ENCODE results near the gene PHACTR3.
"Not testable (repeated sequence)": the region's sequence is repeated elsewhere in the genome, so short reads cannot be mapped to it uniquely, and the experiment has no call there.

Gene PHACTR3

GRCh38 chr20:59832406-59833363, 228.3 kb downstream of the PHACTR3 start:
- no peak for DNase-seq

DNA sequence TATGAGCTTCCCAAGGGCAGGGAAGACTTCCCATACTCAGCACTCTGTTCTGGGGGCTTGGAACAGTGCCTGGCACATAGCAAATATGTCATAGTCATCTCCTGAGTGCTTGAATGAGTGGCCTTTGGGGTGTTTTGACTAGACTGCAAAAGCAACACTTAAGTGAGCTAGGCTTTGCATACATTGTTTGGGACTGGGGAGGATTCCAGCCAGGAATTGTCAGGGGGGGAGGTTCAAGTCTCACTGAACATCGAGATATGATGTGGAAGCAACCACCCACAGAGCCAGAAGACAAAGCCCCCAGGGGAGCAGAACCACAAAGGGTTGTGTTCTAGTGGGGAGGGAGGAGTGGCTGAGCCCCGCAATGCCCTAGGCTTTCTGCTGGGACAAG, 230.7 kb downstream of the PHACTR3 start:
- DNase-seq = no peak

- DNase-seq = no peak
Observed at GRCh38 chr20:59835448-59836395, 231.4 kb downstream of the PHACTR3 start.

- DNase-seq = no peak
Observed at GRCh38 chr20:59836767-59837166, 232.4 kb downstream of the PHACTR3 start.

DNA sequence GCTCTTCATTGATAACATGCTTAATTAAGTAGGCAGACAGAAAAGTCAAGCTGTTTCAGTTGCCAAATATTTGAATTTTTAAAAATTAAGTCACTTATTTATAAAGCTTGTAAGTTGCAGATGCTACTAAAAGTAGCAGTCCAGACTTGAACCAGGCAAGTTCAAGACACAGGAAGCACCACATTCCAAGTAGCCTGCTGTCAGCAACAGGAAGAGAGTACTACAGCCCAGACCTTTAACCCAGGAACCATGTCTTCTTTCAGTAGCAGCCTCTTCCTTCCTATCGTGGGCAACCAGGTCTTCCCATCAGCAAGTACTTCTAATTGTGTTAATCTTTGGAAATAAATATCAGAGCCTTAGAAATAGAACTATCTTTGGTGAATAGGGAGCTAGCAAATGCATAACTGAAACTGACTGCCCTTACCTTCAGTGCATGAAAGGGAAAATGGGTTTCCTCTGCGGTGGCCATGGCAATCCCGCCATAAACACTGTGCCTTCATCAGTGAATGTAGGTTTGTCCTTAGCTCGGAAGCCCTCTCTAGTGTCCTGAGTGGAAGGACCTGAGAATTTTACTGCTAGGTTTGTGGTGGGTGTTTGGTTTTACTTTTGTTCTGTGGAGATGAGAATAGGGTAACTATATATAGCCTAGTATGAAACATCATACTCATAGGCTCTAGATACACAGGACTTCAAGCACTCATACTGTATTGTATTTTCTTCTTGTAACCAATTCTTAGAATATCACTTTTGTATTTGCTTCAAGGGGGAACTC, 233.5 kb downstream of the PHACTR3 start:
- no peak for DNase-seq

- DNase-seq = no peak
Observed at GRCh38 chr20:59839400-59839799, 235.1 kb downstream of the PHACTR3 start.

DNA sequence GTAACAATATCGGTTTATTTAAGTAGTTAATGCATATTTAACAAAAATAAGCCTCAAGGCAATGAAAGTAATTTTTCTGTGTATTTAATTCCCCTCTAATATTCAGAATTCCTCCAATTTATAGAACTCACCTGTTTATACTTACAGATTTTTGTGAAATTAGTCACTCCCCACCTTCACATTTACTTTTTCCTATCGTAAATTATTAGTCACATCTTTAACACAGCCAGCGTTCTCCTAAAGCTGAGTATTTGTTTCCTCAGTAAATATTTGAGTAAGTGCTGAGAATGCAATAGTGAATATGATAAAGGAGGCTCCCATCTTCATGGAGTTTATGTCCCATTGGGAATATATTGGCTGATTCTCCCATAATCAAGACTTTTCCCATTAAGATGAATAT, 241.1 kb downstream of the PHACTR3 start:
- no peak for DNase-seq

DNA sequence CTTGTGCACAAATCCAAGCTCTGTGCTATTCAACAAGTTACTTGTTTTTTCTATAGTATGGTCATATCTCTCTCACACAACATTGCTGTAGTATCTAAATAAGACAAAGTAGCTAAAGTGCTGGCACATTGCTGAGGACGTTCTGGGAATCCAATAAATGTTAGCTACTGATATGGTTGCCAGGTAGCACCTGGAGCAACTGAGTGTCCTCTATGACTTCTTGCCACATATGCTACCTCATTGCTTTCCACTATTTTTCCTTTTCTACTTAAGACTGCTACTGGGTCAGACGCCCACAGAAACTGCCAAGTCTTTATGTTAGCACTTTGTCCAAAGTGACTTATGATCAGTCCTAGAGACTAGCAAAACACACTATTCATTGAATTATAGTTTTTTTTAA, 243.8 kb downstream of the PHACTR3 start:
- DNase-seq = no peak

DNA sequence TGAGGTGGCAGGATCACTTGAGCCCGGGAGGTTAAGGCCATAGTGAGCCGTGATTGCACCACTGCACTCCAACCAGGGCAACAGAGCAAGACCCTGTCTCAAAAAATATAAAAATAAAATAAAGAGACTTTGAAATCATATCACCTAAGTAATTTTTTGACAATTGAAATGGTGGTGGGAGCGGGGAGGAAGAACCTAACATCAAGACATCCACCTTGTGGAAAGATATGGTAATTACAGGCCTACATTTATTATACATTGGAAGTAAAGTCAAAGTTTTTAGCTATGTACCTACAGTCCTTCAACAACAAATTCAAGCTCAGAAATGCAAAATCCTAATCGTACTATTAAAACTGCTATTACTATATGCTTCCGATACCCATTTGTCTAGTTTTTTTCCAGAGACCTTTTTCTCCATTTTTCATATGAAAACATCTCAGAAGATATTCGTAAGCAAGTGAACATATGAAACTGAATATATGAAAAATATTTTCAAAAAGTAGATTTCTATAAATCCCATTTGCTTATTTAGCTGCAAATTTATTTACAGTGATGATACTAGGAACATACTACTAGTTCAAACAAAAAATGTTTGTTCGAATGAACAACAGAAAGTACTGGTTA, 245.8 kb downstream of the PHACTR3 start:
- DNase-seq = peak in 1 of 2 donors; percentile 44

DNA sequence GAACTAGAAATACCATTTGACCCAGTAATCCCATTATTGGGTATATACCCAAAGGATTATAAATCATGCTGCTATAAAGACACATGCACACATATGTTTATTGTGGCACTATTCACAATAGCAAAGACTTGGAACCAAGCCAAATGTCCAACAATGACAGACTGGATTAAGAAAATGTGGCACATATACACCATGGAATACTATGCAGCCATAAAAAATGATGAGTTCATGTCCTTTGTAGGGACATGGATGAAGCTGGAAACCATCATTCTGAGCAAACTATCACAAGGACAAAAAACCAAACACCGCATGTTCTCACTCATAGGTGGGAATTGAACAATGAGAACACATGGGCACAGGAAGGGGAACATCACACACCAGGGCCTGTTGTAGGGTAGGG, 252.2 kb downstream of the PHACTR3 start:
- DNase-seq = not testable (repeated sequence)

DNA sequence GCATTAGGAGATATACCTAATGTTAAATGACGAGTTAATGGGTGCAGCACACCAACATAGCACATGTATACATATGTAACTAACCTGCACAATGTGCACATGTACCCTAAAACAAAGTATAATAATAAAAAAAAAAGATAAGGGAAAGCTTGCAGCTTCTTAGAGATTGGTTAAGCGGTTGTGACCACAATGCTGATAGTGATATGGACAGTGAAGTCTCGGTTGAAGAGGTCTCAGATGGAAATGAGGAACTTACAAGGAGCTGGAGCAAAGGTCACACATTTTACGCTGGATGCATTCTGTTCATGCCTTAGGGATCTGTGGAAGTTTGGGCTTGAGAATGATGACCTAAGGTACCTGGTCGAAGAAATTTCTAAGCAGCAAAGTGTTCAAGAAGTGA, 252.6 kb downstream of the PHACTR3 start:
- DNase-seq = not testable (repeated sequence)

DNA sequence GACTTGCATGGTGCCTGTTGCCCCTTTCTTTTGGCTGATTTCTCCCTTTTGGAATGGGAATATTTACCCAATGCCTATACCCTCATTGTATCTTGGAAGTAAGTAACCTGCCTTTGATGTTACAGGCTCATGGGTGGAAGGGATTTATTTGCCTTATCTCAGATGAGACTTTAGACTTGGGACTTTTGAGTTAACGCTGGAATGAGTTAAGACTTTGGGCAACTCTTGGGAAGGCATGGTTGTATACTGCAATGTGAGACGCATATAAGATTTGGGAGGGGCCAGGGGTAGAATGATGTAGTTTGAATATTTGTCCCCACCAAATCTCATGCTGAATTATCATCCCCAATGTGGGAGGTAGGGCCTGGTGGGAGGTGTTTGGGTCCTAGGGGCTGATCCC, 253.6 kb downstream of the PHACTR3 start:
- DNase-seq = no peak

DNA sequence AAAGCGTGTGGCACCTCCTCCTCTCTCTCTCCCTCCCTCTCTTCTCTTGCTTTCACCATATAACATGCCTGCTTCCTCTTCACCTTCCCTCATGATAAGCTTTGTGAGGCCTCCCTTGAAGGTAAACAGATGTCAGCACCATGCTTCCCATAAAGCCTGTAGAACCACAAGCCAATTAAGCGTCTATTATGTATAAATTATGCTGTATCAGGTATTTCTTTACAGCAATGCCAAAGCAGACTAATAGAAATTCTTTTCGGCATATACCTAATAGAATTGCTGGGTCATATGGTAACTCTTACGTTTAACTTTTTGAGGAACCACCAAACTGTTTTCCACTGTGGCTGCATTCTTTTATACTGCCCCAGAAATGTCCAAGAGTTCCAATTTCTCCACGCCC, 254.1 kb downstream of the PHACTR3 start:
- no peak for DNase-seq

DNA sequence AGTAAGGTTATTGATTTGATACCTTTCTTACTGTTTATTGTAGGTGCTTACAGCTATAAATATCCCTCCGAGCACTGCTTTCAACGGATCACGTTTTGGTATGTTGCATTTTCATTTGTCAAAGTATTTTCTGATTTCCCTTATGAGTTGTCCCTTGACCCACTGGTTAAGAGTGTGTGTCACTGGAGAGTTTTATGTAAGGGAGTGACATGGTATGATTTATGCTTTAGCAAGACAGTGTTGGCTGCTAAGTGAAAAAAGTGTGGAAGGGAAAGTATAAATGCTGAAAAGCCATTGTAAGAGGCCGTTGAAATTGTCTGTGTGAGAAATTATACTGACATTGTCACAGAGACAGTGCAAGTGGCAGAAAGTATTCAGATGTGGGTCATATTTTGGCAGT, 257.1 kb downstream of the PHACTR3 start:
- no peak for DNase-seq

DNA sequence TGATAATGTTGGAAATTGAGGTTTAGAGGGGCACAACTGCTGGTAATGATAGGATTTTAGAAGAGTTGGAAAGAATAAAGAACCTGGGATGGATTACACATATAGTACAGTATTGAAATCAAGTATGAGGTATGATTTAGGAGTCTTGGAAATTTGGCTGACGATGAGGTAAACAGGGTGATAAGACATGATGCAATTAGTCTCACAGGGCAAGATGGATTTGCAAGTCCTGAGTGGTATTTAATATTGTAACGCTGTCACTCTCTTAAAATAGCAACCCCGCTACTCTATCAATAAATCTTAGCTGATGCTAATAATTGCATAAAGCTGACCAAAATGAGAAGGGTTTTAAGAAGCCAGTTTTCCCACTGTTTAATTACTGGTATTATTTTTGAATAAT, 258.7 kb downstream of the PHACTR3 start:
- no peak for DNase-seq

- no peak for DNase-seq
Observed at GRCh38 chr20:59864726-59865125, 260.4 kb downstream of the PHACTR3 start.

DNA sequence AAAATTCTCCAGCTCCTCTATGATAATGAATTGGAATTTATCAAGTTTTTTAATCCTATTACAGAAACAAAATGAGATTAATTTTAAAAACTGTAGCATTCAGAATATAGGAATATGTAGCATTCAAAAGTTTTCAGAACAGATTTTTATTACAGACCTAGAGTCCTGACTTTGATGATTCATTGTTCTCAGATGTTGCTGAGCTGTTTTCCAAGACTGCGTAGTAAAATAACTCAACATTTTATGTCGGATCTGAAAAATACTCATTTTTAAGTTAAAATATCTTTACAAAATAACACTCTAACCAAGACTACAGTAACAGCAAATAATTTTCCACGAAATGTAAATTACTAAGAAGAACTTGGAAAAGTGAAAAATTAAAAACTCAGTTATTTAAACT, 262.0 kb downstream of the PHACTR3 start:
- no peak for DNase-seq

DNA sequence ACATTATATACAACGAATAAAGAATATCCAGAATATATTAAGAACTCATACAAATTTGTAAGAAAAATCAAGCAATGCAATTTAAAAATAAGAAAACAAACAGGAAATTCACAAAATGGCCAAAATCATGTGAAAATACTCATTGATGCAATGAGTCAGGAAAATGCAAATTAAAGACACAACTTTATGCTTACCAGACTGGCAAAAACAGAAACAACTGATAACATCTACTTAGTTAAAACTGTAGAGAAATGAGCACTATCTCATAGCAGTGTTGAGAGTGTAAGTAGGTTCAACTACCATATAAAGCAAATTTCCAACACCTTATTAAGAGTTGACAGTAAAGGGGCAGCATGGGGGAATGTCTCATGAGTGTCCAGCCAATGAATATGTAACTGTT, 266.8 kb downstream of the PHACTR3 start:
- no peak for DNase-seq

DNA sequence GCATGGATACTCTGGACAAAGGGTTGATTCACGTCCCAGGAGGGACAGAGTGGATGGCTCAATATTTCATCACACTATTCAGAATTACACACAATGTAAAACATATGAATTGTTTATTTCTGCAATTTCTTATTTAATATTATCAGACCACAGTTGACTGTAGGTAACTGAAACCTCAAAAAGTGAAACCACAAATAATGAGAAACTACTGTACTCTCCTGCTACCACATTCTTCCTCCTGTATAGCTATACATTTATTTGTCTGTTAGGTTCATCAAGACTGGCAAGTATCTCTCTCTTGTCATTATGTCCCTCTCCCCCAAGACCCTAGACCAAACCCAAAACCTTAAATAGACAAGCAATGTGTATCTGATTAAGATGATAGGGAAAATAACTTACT, 269.1 kb downstream of the PHACTR3 start:
- DNase-seq = no peak

GRCh38 chr20:59880198-59880597, 275.9 kb downstream of the PHACTR3 start:
- no peak for DNase-seq

GRCh38 chr20:59884494-59884893, 280.2 kb downstream of the PHACTR3 start:
- no peak for DNase-seq

DNA sequence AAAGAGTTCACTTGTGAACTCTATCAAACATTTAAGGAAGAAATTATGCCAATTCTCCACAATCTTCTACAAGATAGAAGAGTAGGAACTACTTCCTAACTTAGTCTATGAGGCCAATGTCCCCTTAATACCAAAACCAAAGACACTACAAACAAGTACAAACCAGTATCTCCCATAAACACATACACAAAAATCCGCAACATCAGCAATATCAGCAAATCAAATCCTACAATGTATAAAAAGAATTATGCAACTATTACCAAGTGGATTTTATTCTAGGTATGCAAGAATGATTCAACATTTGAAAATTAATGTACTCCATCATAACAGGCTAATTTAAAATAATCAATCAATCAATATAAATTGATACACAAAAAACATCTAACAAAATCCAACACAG, 283.7 kb downstream of the PHACTR3 start:
- DNase-seq = no peak

Data from inflammatory macrophage (primary cell).